Smooth muscle cell (in vitro differentiated cells): ENCODE data around the gene ABLIM2. TPM values are rescaled to one million over a fixed set of nuclear protein-coding genes. Genes with fewer than 3 reads are reported as not detected.

Experiments used
- DNase-seq: peaks from one replicate; lab custom pipeline; 2025; ENCODE audit not compliant: unreplicated experiment; lab: John Stamatoyannopoulos, UW
- H2AFZ ChIP-seq: fragments of 200-600 bp; sonication (generic); 2 replicates; pipeline ENCODE4 v1.6.0; 2016; ENCODE audit warnings: antibody characterized with exemption, low read depth, mild to moderate bottlenecking
- H3F3A ChIP-seq: fragments of 200-600 bp; sonication (generic); 2 replicates; pipeline ENCODE4 v1.6.0; 2017; ENCODE audit warnings: antibody characterized with exemption, low read depth
- H3K27ac ChIP-seq: fragments of 200-600 bp; sonication (generic); 2 replicates; pipeline ENCODE4 v1.5.1; 2016; ENCODE audit warnings: low read depth, mild to moderate bottlenecking
- H3K27me3 ChIP-seq: fragments of 200-600 bp; sonication (generic); 2 replicates; pipeline ENCODE4 v1.6.1; 2016; ENCODE audit warnings: low read depth, mild to moderate bottlenecking
- H3K36me3 ChIP-seq: fragments of 200-600 bp; sonication (generic); 2 replicates; pipeline ENCODE4 v1.5.1; 2016; ENCODE audit warnings: low read depth
- H3K4me1 ChIP-seq: fragments of 200-600 bp; sonication (generic); 2 replicates; pipeline ENCODE4 v1.5.1; 2016; ENCODE audit warnings: low read depth
- H3K4me2 ChIP-seq: fragments of 200-600 bp; sonication (generic); 2 replicates; pipeline ENCODE4 v1.6.0; 2016; ENCODE audit warnings: mild to moderate bottlenecking
- H3K4me3 ChIP-seq: fragments of 200-600 bp; sonication (generic); 2 replicates; pipeline ENCODE4 v1.5.1; 2016; ENCODE audit warnings: mild to moderate bottlenecking
- H3K79me2 ChIP-seq: fragments of 200-600 bp; sonication (generic); 2 replicates; pipeline ENCODE4 v1.6.0; 2016; ENCODE audit warnings: low read depth, mild to moderate bottlenecking
- H3K9ac ChIP-seq: fragments of 200-600 bp; sonication (generic); 2 replicates; pipeline ENCODE4 v1.6.0; 2016; ENCODE audit warnings: low read depth
- H3K9me3 ChIP-seq: fragments of 200-600 bp; sonication (generic); replicated peaks from 2 replicates; pipeline ENCODE4 v1.5.1; 2016; ENCODE audit warnings: low read depth
- H4K20me1 ChIP-seq: fragments of 200-600 bp; sonication (generic); 2 replicates; pipeline ENCODE4 v1.6.0; 2016; ENCODE audit warnings: low read depth
- WGBS: methylation state at CpG from one replicate; pipeline ENCODE4 v1.1.7; 2016; ENCODE audit warnings: low lambda C conversion rate; 5-methylcytosine and 5-hydroxymethylcytosine counted together
- polyA plus RNA-seq: library from polyadenylated mRNA; unstranded; fragments of >200 nt; fragmentation: Nextera tagmentation; extraction: Ambion mirVana; gene quantifications from 2 replicates; pipeline ENCODE4 v1.2.1, GENCODE V29; 2016
- total RNA-seq: library from RNA; depleted of rRNA; stranded (reverse); fragments of >200 nt; gene quantifications from 2 replicates; pipeline ENCODE4 v1.2.3, GENCODE V29; 2014
- TF ChIP-seq, protein P1 (sequence below): fragments of 200-600 bp; sonication (generic); IDR thresholded peaks from 2 replicates; pipeline ENCODE4 v1.5.1; 2017; ENCODE audit warnings: borderline replicate concordance, mild to moderate bottlenecking, antibody characterized with exemption; ENCODE audit not compliant: insufficient read depth, poor library complexity, severe bottlenecking

Gene ABLIM2
- total and polyA plus RNA-seq, 2 experiments from 2014 or later = 0.08 TPM; not detected in 1

DNA sequence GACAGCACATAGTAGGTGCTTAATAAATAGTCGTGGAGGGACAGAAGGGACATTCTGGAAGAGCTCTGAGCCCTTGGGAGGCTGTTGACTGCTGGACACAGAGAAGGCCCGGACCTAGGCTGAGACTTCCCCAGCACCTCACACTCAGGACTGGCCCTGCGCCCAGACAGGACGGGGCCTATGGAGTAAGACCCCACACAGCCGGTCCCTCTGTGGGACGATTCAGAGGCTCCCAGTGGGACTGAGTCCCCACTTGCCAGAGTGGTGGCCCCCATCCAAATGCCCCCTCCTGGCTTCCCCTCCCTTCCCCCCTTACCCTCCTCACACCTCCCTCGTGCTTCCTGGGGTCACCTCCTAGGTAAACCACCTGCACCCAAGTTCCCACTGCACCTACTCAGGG is 8.9 kb downstream of the ABLIM2 start:
- no peak overlapping the region for H3K4me2 ChIP-seq
- no peak overlapping the region for H3K4me3 ChIP-seq
- no peaks in the 10 kb centered on the region for H3K36me3 ChIP-seq
- H4K20me1 ChIP-seq = no peaks in the 10 kb centered on the region
- no peaks in the 10 kb centered on the region for H3K9me3 ChIP-seq
- H3K4me1 ChIP-seq = no peaks in the 10 kb centered on the region
- TF ChIP-seq, protein P1, sequence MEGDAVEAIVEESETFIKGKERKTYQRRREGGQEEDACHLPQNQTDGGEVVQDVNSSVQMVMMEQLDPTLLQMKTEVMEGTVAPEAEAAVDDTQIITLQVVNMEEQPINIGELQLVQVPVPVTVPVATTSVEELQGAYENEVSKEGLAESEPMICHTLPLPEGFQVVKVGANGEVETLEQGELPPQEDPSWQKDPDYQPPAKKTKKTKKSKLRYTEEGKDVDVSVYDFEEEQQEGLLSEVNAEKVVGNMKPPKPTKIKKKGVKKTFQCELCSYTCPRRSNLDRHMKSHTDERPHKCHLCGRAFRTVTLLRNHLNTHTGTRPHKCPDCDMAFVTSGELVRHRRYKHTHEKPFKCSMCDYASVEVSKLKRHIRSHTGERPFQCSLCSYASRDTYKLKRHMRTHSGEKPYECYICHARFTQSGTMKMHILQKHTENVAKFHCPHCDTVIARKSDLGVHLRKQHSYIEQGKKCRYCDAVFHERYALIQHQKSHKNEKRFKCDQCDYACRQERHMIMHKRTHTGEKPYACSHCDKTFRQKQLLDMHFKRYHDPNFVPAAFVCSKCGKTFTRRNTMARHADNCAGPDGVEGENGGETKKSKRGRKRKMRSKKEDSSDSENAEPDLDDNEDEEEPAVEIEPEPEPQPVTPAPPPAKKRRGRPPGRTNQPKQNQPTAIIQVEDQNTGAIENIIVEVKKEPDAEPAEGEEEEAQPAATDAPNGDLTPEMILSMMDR = no peak
- H3K9ac ChIP-seq = no peak overlapping the region
- DNase-seq = no peak
- H3K27me3 ChIP-seq = peaks cover 5% of the 10 kb centered on the region
- no peaks in the 10 kb centered on the region for H3K79me2 ChIP-seq
- H3F3A ChIP-seq = no peaks in the 10 kb centered on the region
- H3K27ac ChIP-seq = no peak overlapping the region
- WGBS = 88% methylated on average over 7 of the region's 7 CpGs
- H2AFZ ChIP-seq = no peak overlapping the region

DNA sequence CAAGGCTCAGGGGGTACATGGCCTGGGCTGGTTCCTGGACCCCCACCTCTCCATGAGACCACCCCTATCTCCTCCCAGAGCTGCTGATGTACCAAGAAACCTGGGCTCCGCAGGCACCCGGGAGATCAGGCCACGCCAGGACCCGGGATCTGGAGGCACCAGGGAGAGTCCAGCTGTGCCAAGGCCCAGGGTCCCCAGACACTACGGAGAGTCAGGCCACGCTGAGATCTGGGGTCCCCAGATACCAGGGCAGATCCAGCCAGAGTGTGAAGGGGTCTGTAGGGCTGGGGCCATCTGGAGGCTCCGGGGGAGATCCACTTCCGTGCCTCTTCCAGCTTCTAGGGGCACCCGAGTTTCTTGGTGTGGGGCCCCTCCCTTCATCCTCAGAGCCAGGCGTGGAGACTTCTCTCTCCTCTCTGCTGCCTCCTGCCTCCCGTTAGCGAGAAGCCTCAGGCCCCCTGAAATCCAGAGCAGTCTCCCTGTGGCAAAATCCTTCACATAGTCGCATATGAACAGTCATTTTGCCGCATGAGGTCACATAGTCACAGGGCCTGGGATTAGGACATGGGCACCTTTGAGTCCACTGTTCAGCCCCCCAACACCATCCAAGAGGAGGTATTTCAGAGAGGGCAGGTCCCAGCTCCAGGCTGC is 9.7 kb downstream of the ABLIM2 start:
- no peaks in the 10 kb centered on the region for H3K9me3 ChIP-seq
- no peaks in the 10 kb centered on the region for H3K79me2 ChIP-seq
- DNase-seq = no peak
- no peak overlapping the region for H3K4me3 ChIP-seq
- H3K4me1 ChIP-seq = no peaks in the 10 kb centered on the region
- H3K36me3 ChIP-seq = no peaks in the 10 kb centered on the region
- H2AFZ ChIP-seq = no peak overlapping the region
- no peaks in the 10 kb centered on the region for H3F3A ChIP-seq
- no peak overlapping the region for H3K27ac ChIP-seq
- peaks cover 9% of the 10 kb centered on the region for H3K27me3 ChIP-seq
- TF ChIP-seq, protein P1 = no peak
- no peak overlapping the region for H3K9ac ChIP-seq
- H3K4me2 ChIP-seq = no peak overlapping the region
- WGBS = 83% methylated on average over 14 of the region's 14 CpGs
- no peaks in the 10 kb centered on the region for H4K20me1 ChIP-seq

DNA sequence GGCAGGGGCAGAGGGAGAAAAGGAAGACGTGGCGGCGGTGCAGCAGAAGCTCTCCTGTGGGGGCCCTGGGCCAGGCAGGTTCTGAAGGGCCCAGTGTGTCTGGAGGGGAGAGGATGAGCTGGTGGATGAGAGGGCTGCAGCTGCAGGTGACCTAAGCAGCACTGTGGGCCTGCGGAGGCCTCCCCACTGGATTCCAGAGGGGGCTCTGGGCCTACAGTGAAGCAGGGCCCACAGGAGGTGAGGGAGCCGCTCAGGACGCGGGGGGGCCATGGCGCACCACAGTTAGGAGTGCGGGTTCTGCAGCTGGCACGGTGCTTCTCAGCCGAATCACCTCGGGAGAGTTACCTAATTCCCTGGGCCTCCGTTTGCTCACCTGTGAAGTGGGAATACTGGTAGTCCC is 10.5 kb downstream of the ABLIM2 start:
- Histone ChIP-seq H4K20me1 (no peaks in the 10 kb centered on the region), H3F3A (no peaks in the 10 kb centered on the region), H3K27me3 (peaks cover 9% of the 10 kb centered on the region), H3K9me3 (no peaks in the 10 kb centered on the region), H3K36me3 (no peaks in the 10 kb centered on the region), H3K79me2 (no peaks in the 10 kb centered on the region), H3K4me2 (no peak overlapping the region), H3K9ac (no peak overlapping the region), H3K4me1 (no peaks in the 10 kb centered on the region), H3K4me3 (no peak overlapping the region), H3K27ac (no peak overlapping the region), H2AFZ (no peak overlapping the region)
- TF ChIP-seq, protein P1 = no peak
- DNase-seq = no peak
- WGBS = 91% methylated on average over 13 of the region's 13 CpGs
